ENCODE measurements around the gene SLC25A47.

DNA sequence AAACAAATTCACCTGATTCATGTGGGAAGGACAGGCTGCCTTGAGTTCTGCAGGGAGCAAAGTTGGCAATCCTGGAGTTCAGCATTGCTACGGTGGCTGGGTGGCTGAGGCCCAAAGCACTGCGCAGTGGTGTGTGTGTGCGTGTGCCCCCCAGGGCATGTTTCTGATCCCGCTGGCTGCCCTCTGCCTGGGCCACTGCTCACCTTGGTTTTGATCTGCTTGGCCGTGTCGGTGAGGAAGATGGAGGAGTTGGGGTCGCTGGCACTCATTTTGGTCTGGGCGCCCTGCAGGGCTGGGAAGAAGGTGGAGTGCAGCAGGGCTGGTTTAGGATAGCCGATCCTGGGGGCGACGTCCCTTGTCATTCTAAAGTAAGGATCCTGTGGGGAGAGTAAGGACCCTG, 19.1 kb downstream of the SLC25A47 start:
- TF ChIP-seq, protein P1, sequence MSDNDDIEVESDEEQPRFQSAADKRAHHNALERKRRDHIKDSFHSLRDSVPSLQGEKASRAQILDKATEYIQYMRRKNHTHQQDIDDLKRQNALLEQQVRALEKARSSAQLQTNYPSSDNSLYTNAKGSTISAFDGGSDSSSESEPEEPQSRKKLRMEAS (CRISPR knock-in tag; IDR thresholded peaks at IDR 0.05), result no peak
- TF ChIP-seq, protein P2, sequence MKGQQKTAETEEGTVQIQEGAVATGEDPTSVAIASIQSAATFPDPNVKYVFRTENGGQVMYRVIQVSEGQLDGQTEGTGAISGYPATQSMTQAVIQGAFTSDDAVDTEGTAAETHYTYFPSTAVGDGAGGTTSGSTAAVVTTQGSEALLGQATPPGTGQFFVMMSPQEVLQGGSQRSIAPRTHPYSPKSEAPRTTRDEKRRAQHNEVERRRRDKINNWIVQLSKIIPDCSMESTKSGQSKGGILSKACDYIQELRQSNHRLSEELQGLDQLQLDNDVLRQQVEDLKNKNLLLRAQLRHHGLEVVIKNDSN (CRISPR knock-in tag; IDR thresholded peaks at IDR 0.05), result no peak
- TF ChIP-seq TP53 (CRISPR knock-in tag; IDR thresholded peaks at IDR 0.05), result no peak
- TF ChIP-seq, protein P3, sequence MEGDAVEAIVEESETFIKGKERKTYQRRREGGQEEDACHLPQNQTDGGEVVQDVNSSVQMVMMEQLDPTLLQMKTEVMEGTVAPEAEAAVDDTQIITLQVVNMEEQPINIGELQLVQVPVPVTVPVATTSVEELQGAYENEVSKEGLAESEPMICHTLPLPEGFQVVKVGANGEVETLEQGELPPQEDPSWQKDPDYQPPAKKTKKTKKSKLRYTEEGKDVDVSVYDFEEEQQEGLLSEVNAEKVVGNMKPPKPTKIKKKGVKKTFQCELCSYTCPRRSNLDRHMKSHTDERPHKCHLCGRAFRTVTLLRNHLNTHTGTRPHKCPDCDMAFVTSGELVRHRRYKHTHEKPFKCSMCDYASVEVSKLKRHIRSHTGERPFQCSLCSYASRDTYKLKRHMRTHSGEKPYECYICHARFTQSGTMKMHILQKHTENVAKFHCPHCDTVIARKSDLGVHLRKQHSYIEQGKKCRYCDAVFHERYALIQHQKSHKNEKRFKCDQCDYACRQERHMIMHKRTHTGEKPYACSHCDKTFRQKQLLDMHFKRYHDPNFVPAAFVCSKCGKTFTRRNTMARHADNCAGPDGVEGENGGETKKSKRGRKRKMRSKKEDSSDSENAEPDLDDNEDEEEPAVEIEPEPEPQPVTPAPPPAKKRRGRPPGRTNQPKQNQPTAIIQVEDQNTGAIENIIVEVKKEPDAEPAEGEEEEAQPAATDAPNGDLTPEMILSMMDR (IDR thresholded peaks at IDR 0.05), result no peak
